ENCODE results near the gene S100P. TPM values are rescaled to one million over a fixed set of nuclear protein-coding genes. Genes with fewer than 3 reads are reported as not detected.
A peak's percentile ranks its signal among the peaks of the same experiment; 100 is the strongest.

The S100P gene
- total and polyA plus RNA-seq, 9 donors: 0.41 to 3.9 (median 1.7) TPM

GRCh38 chr4:6731780-6732179 is 38.1 kb downstream of the S100P start:
- no peak for DNase-seq
- peaks cover 8% of the 10 kb centered on the region for H3K27me3 ChIP-seq (ENCODE audit: control insufficient read depth, insufficient read depth, low read length)
- H3K4me1 ChIP-seq (ENCODE audit: control insufficient read depth, insufficient read depth, low read length): peaks cover 5% of the 10 kb centered on the region
- 96% methylated on average over 4 of the region's 6 CpGs for WGBS (ENCODE audit: insufficient coverage)
- no peaks in the 10 kb centered on the region for H3K36me3 ChIP-seq (ENCODE audit: control insufficient read depth, insufficient read depth, low read length)
- no peaks in the 10 kb centered on the region for H3K9me3 ChIP-seq (replicated peaks; ENCODE audit: control insufficient read depth, low read depth, low read length)
- no peak overlapping the region for H3K4me3 ChIP-seq (ENCODE audit: low read length)
- H3K27ac ChIP-seq (ENCODE audit: low read length): no peak overlapping the region

GRCh38 chr4:6732441-6733357 is 39.0 kb downstream of the S100P start:
- DNase-seq: peak; percentile 48
- Histone ChIP-seq H3K27me3 (ENCODE audit: control insufficient read depth, insufficient read depth, low read length) (peaks cover 8% of the 10 kb centered on the region), H3K36me3 (ENCODE audit: control insufficient read depth, insufficient read depth, low read length) (no peaks in the 10 kb centered on the region), H3K9me3 (replicated peaks; ENCODE audit: control insufficient read depth, low read depth, low read length) (no peaks in the 10 kb centered on the region), H3K27ac (ENCODE audit: low read length) (no peak overlapping the region), H3K4me3 (ENCODE audit: low read length) (no peak overlapping the region), H3K4me1 (ENCODE audit: control insufficient read depth, insufficient read depth, low read length) (peaks cover 5% of the 10 kb centered on the region)
- 68% methylated on average over 21 of the region's 21 CpGs for WGBS (ENCODE audit: insufficient coverage)

- no peak overlapping the region for H3K27ac ChIP-seq (ENCODE audit: low read length)
Measured at GRCh38 chr4:6733358-6734164, 39.9 kb downstream of the S100P start.

GRCh38 chr4:6734165-6734786 is 40.6 kb downstream of the S100P start:
- 78% methylated on average over 10 of the region's 16 CpGs for WGBS (ENCODE audit: insufficient coverage)
- peaks cover 5% of the 10 kb centered on the region for H3K4me1 ChIP-seq (ENCODE audit: control insufficient read depth, insufficient read depth, low read length)

More at GRCh38 chr4:6733358-6734164, 39.9 kb downstream of the S100P start:
- H3K27me3 ChIP-seq (ENCODE audit: control insufficient read depth, insufficient read depth, low read length): peaks cover 8% of the 10 kb centered on the region
- no peaks in the 10 kb centered on the region for H3K9me3 ChIP-seq (replicated peaks; ENCODE audit: control insufficient read depth, low read depth, low read length)
- peaks cover 5% of the 10 kb centered on the region for H3K4me1 ChIP-seq (ENCODE audit: control insufficient read depth, insufficient read depth, low read length)
- 80% methylated on average over 22 of the region's 27 CpGs for WGBS (ENCODE audit: insufficient coverage)
- no peaks in the 10 kb centered on the region for H3K36me3 ChIP-seq (ENCODE audit: control insufficient read depth, insufficient read depth, low read length)
- DNase-seq: no peak
- no peak overlapping the region for H3K4me3 ChIP-seq (ENCODE audit: low read length)

GRCh38 chr4:6739920-6740319 is 46.2 kb downstream of the S100P start:
- H3K27ac ChIP-seq (ENCODE audit: low read length): no peak overlapping the region
- H3K4me3 ChIP-seq (ENCODE audit: low read length): no peak overlapping the region
- no peaks in the 10 kb centered on the region for H3K36me3 ChIP-seq (ENCODE audit: control insufficient read depth, insufficient read depth, low read length)
- peaks cover 2% of the 10 kb centered on the region for H3K27me3 ChIP-seq (ENCODE audit: control insufficient read depth, insufficient read depth, low read length)
- H3K9me3 ChIP-seq (replicated peaks; ENCODE audit: control insufficient read depth, low read depth, low read length): no peaks in the 10 kb centered on the region
- no CpG with 5 or more reads among the region's 4 CpGs for WGBS (ENCODE audit: insufficient coverage)
- no peak for DNase-seq
- no peaks in the 10 kb centered on the region for H3K4me1 ChIP-seq (ENCODE audit: control insufficient read depth, insufficient read depth, low read length)

More at GRCh38 chr4:6734165-6734786, 40.6 kb downstream of the S100P start:
- Histone ChIP-seq H3K27me3 (ENCODE audit: control insufficient read depth, insufficient read depth, low read length) (peaks cover 8% of the 10 kb centered on the region), H3K9me3 (replicated peaks; ENCODE audit: control insufficient read depth, low read depth, low read length) (no peaks in the 10 kb centered on the region), H3K36me3 (ENCODE audit: control insufficient read depth, insufficient read depth, low read length) (no peaks in the 10 kb centered on the region), H3K27ac (ENCODE audit: low read length) (no peak overlapping the region), H3K4me3 (ENCODE audit: low read length) (no peak overlapping the region)
- no peak for DNase-seq

GRCh38 chr4:6740347-6740746 is 46.7 kb downstream of the S100P start:
- 52% methylated on average over 8 of the region's 8 CpGs for WGBS (ENCODE audit: insufficient coverage)
- Histone ChIP-seq H3K27ac (ENCODE audit: low read length) (no peak overlapping the region), H3K36me3 (ENCODE audit: control insufficient read depth, insufficient read depth, low read length) (no peaks in the 10 kb centered on the region), H3K4me1 (ENCODE audit: control insufficient read depth, insufficient read depth, low read length) (no peaks in the 10 kb centered on the region), H3K9me3 (replicated peaks; ENCODE audit: control insufficient read depth, low read depth, low read length) (no peaks in the 10 kb centered on the region), H3K27me3 (ENCODE audit: control insufficient read depth, insufficient read depth, low read length) (peaks cover 1% of the 10 kb centered on the region), H3K4me3 (ENCODE audit: low read length) (no peak overlapping the region)
- DNase-seq: no peak

GRCh38 chr4:6742507-6742906 is 48.8 kb downstream of the S100P start:
- no peak for DNase-seq
- Histone ChIP-seq H3K4me3 (ENCODE audit: low read length) (no peak overlapping the region), H3K9me3 (replicated peaks; ENCODE audit: control insufficient read depth, low read depth, low read length) (no peaks in the 10 kb centered on the region), H3K27me3 (ENCODE audit: control insufficient read depth, insufficient read depth, low read length) (no peaks in the 10 kb centered on the region), H3K4me1 (ENCODE audit: control insufficient read depth, insufficient read depth, low read length) (peaks cover 12% of the 10 kb centered on the region), H3K27ac (ENCODE audit: low read length) (no peak overlapping the region), H3K36me3 (ENCODE audit: control insufficient read depth, insufficient read depth, low read length) (no peaks in the 10 kb centered on the region)
- no CpG with 5 or more reads among the region's 2 CpGs for WGBS (ENCODE audit: insufficient coverage)

DNA sequence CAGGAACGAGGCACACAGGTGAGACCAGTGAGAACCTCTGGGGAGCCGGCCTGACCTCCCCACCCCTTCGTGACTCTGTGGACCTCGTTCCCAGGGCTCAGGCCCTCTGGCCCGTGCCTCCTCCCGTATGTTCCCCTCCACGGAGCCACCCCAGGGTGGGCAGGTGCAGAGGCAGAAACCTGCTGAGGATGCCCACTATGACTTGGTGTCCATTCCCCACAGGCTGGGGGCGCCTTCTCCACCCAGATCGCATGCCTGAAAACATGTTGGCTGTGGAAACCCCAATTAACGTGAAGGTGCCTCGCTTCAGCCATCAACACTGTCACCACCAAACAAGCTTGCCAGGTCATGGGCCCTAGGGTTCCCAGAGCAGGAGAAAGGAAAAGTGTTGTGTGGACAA is 49.3 kb downstream of the S100P start:
- Histone ChIP-seq H3K9me3 (replicated peaks; ENCODE audit: control insufficient read depth, low read depth, low read length) (no peaks in the 10 kb centered on the region), H3K27me3 (ENCODE audit: control insufficient read depth, insufficient read depth, low read length) (no peaks in the 10 kb centered on the region), H3K27ac (ENCODE audit: low read length) (no peak overlapping the region), H3K36me3 (ENCODE audit: control insufficient read depth, insufficient read depth, low read length) (no peaks in the 10 kb centered on the region), H3K4me3 (ENCODE audit: low read length) (no peak overlapping the region), H3K4me1 (ENCODE audit: control insufficient read depth, insufficient read depth, low read length) (peaks cover 16% of the 10 kb centered on the region)
- 63% methylated on average over 8 of the region's 11 CpGs for WGBS (ENCODE audit: insufficient coverage)
- no peak for DNase-seq

Measured in muscle of leg (tissue), 11 donors.